GM18909 (cell line): Measurements from ENCODE around the gene DNTTIP2.

Experiments
- ATAC-seq: cut with Tn5 transposase; IDR thresholded peaks from one replicate; pipeline ENCODE4 v1.9.1; 2021; ENCODE audit warnings: mild to moderate bottlenecking; ENCODE audit not compliant: unreplicated experiment, poor library complexity

Gene DNTTIP2

GRCh38 chr1:93816970-93817678 is 61.9 kb downstream of the DNTTIP2 start:
- no peak for ATAC-seq
